Measurements from ENCODE around the gene FTO.
A peak's percentile ranks its signal among the peaks of the same experiment; 100 is the strongest.

FTO gene

GRCh38 chr16:53948734-53949430, 244.9 kb downstream of the FTO start:
- no peak for TF ChIP-seq ZFX (IDR thresholded peaks at IDR 0.05; ENCODE audit: borderline replicate concordance)
- no peak for TF ChIP-seq CTCF (IDR thresholded peaks at IDR 0.05)
- H3K27ac ChIP-seq, result peak overlapping the region; percentile 64

DNA sequence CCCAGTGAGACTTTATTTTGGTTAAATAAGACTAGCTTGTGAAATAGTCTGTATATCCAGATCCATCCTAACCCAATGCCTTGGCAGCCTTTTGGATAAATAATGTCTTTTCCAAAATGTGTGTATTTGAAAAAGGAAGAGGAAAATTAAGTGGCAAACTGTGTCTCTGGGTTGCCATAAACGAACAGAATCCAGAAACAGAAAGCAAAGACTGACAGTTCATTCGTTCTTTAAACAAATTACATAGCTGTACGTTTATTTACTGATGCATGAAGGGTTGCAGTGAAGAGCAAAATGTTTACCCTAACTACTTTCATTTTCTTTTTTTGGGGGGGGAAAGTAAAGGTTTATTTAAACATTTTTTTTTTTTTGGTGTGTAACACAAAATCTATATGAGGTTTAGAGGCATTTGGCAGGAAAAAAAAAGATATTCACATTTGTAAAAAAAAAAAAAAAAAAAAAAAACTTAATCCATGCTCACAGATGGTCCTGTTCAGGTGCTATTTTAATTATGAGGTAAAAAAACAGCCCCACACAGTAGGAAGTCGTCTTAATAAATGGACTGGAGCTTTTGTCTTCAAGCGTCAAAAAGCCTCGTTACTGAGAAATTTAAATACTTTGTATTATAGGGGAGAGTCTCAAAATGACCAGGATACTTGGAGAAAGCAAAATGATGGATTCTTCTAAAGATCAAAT, 245.9 kb downstream of the FTO start:
- H3K27ac ChIP-seq, result no peak overlapping the region
- TF ChIP-seq ZFX (IDR thresholded peaks at IDR 0.05; ENCODE audit: borderline replicate concordance), result no peak
- no peak for TF ChIP-seq CTCF (IDR thresholded peaks at IDR 0.05)

- TF ChIP-seq CTCF (IDR thresholded peaks at IDR 0.05) (no peak), ZFX (IDR thresholded peaks at IDR 0.05; ENCODE audit: borderline replicate concordance) (no peak)
- no peak overlapping the region for H3K27ac ChIP-seq
These were observed 246.7 kb downstream of the FTO start for GRCh38 chr16:53950677-53951076.

DNA sequence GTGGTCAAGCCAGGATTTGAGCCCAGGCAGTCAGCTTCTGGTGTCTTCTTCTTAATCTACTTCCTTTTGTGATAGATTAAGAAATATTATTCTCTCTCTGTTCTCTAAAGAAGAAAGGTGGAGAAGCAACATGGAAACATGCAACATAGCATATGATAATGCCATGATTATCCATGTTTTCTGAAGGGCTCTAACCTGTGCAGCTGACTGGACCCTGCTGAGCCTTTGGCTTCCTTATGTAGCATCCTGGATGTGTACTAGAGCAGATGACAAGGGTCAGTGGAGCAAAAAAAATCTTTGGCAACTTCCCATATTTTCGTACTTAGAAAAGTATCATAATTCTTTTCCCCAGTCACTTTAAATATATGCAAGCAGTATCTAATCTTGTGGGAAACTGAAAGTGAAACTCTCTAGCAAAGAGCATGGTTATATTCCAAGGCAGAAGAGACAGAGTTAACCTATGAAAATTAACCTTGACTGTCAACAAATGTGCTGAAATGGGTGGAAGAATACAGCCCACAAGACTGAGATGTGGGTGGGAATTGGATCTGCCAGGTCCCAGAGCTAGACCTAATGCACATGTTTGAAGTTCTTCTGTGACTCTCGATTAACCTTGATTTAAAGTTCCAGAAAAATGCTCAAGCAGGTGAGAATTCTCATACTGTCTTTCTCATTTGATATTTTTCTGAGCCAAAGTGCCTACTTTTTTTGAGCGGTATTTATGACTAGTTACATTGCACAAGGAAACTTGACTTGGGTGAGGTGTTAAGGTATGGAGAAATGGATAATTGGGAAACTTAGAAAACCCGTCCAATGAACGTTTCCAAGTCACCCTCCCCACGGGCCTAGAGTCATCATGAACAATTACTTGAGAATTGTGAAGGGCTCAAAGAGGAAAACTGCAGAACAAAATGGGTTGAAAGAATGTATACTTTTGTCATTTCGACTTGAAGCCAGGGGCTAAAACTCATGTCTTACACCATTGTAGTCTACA, 248.6 kb downstream of the FTO start:
- no peak overlapping the region for H3K27ac ChIP-seq
- TF ChIP-seq ZFX (IDR thresholded peaks at IDR 0.05; ENCODE audit: borderline replicate concordance), result no peak
- TF ChIP-seq CTCF (IDR thresholded peaks at IDR 0.05), result no peak

GRCh38 chr16:53953336-53953735, 249.4 kb downstream of the FTO start:
- TF ChIP-seq CTCF (IDR thresholded peaks at IDR 0.05) (no peak), ZFX (IDR thresholded peaks at IDR 0.05; ENCODE audit: borderline replicate concordance) (no peak)
- no peak overlapping the region for H3K27ac ChIP-seq

GRCh38 chr16:53955221-53955875, 251.4 kb downstream of the FTO start:
- TF ChIP-seq ZFX (IDR thresholded peaks at IDR 0.05; ENCODE audit: borderline replicate concordance), result no peak
- TF ChIP-seq CTCF (IDR thresholded peaks at IDR 0.05), result no peak
- H3K27ac ChIP-seq, result no peak overlapping the region
